B cell (primary cell): ENCODE data around the gene TWIST2.

Experiments
- CTCF ChIP-seq: fragments of 200-600 bp; IDR thresholded peaks from one replicate; pipeline ENCODE4 v1.8.0; 2022; ENCODE audit warnings: antibody characterized with exemption, mild to moderate bottlenecking
- EZH2 ChIP-seq: IDR thresholded peaks from 2 replicates; pipeline ENCODE4 v1.6.1; 2012; ENCODE audit warnings: borderline replicate concordance, low read depth, mild to moderate bottlenecking, moderate library complexity, low read length; ENCODE audit not compliant: insufficient read depth, poor library complexity, severe bottlenecking

DNA sequence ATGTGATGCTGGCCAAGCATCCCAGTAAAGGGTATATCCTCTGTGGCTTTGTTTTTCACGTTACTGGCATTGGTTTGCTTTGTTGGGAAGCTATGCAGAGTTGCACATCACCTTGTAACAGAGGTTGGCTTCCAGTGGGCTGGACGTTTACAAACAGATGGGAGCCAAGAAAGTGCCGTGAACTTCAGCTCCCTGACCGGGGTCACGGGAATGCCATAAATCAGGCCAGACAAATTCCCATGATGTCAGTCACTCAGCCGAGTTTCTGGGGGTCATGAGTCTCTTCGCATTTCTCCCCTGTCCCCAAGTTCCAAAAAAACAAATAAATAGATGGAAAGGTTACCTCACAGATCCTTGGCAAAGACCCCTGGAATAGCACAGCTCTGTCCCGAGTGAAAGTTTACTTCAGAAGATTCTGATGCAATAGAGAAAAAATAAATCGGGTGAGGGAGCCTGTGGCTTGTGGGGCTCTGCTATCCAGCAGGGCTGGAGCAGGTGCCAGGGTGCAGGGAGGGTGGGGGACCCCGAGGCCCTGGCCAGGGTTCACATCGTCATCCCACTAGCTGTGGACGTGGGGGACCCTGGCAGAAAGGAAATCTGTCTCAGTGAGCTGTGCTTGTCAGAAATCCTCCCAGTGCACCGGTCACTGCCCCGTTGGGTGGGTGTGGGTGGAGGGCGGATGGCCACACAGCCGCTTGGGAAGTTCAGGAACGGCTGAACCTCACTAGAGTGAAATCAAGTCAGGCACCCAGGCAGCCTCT lies 27.8 kb downstream of the TWIST2 start:
- TF ChIP-seq CTCF (no peak), EZH2 (no peak)
